OCI-LY7 (cell line): Measurements from ENCODE around the gene HECW1.

Source experiments
- CTCF ChIP-seq: fragments of 200-600 bp; sonication (generic); conservative IDR thresholded peaks from 2 replicates; pipeline ENCODE4 v1.5.1; 2014; ENCODE audit warnings: mild to moderate bottlenecking, antibody characterized with exemption, low read length, moderate library complexity, mixed read lengths
- EZH2phosphoT487 ChIP-seq: fragments of 200-600 bp; sonication (generic); IDR thresholded peaks from 2 replicates; pipeline ENCODE4 v1.6.1; 2018; ENCODE audit warnings: low read depth, borderline replicate concordance, mild to moderate bottlenecking, mixed run types, antibody characterized with exemption, low read length, moderate library complexity, mixed read lengths

DNA sequence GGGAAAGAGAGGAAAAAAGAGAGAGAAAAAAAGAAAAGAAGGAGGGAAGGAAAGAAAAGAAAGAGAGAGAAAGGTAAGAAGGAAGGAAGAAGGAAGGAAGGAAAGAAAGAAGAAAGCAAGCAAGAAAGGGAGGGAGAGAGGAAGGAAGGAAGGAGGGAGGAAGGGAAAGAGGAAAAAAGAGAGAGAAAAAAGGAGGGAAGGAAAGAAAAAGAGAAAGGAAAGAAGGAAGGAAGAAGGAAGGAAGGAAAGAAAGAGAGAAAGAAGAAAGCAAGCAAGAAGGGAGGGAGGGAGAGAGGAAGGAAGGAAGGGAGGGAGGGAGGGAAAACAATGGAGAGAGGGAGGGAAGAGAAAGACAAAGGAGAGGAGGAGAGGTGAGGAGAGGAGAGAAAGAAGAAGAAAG is 135.3 kb downstream of the HECW1 start:
- no peak for TF ChIP-seq CTCF
- TF ChIP-seq EZH2phosphoT487 = no peak
